GM12878 (cell line): ENCODE results near the gene MGLL. TPM values are rescaled to one million over a fixed set of nuclear protein-coding genes. Genes with fewer than 3 reads are reported as not detected.
A peak's percentile ranks its signal among the peaks of the same experiment; 100 is the strongest.

Experiments used
- BRCA1 ChIP-seq: IDR thresholded peaks from 2 replicates; pipeline ENCODE4 v1.6.1; 2011; ENCODE audit warnings: low read depth, low read length, improper control_type of control experiment
- CBFB ChIP-seq: IDR thresholded peaks from 2 replicates; pipeline ENCODE4 v1.6.1; 2016; ENCODE audit warnings: antibody characterized with exemption, low read depth
- CHD4 ChIP-seq: fragments of 200-600 bp; sonication (generic); IDR thresholded peaks from 2 replicates; pipeline ENCODE4 v1.6.1; 2016; ENCODE audit warnings: mild to moderate bottlenecking
- MYB ChIP-seq: fragments of 150-350 bp; IDR thresholded peaks from 2 replicates; pipeline ENCODE4 v1.6.1; 2014; ENCODE audit warnings: mild to moderate bottlenecking, low read depth, low read length, borderline replicate concordance
- MYC ChIP-seq: IDR thresholded peaks from 2 replicates; pipeline ENCODE4 v1.6.1; 2011; ENCODE audit warnings: mild to moderate bottlenecking, low read length, moderate library complexity, inconsistent platforms; ENCODE audit not compliant: insufficient read depth, insufficient replicate concordance, insufficient read length, severe bottlenecking
- POLR2AphosphoS2 ChIP-seq: IDR thresholded peaks from 2 replicates; pipeline ENCODE4 v1.6.1; 2011; ENCODE audit warnings: low read depth, mild to moderate bottlenecking, low read length, improper control_type of control experiment, moderate library complexity
- RB1 ChIP-seq: fragments of 450-650 bp; formaldehyde crosslinking; IDR thresholded peaks from 2 replicates; pipeline ENCODE4 v1.6.1; 2017; ENCODE audit warnings: mild to moderate bottlenecking, borderline replicate concordance
- RELA ChIP-seq: fragments of 450-650 bp; IDR thresholded peaks from 2 replicates; pipeline ENCODE4 v1.8.0; 2014; ENCODE audit warnings: borderline replicate concordance; ENCODE audit not compliant: partially characterized antibody
- REST ChIP-seq: IDR thresholded peaks from 2 replicates; pipeline ENCODE4 v1.6.1; 2012; ENCODE audit warnings: mild to moderate bottlenecking, low read depth, low read length
- SREBF1 ChIP-seq: IDR thresholded peaks from 2 replicates; pipeline ENCODE4 v1.6.1; 2012; ENCODE audit warnings: mild to moderate bottlenecking, low read length
- YY1 ChIP-seq: IDR thresholded peaks from 2 replicates; pipeline ENCODE4 v1.6.1; 2011; ENCODE audit warnings: low read depth, mild to moderate bottlenecking, low read length
- ZBED1 ChIP-seq: IDR thresholded peaks from 2 replicates; pipeline ENCODE4 v1.6.1; 2016; ENCODE audit warnings: borderline replicate concordance
- ZNF622 ChIP-seq: fragments of 450-650 bp; IDR thresholded peaks from 2 replicates; pipeline ENCODE4 v1.6.1; 2017; ENCODE audit warnings: mild to moderate bottlenecking, inconsistent platforms
- ZSCAN29 ChIP-seq: fragments of 450-650 bp; IDR thresholded peaks from 2 replicates; pipeline ENCODE4 v1.6.1; 2017; ENCODE audit warnings: mild to moderate bottlenecking, moderate library complexity
- polyA plus RNA-seq, 11 experiments: library from polyadenylated mRNA; depleted of rRNA in 4 of 11; unstranded in 6 of 11; stranded (reverse) in 5 of 11; fragments of >200 nt; fragmentation: Nextera tagmentation in 4 of 11; fragmentation: Illumina TruSeq in 1 of 11; extraction: Ambion mirVana in 4 of 11; extraction: Trizol in 1 of 11; gene quantifications; 1 replicate in 1 of 11; 2 replicates in 10 of 11; pipeline versions ENCODE4 v1.2.1 to v1.2.3, GENCODE V29; 2011 to 2016; ENCODE audit warnings: inconsistent platforms in 2 of 11, missing spikeins in 2 of 11, low read depth in 1 of 11
- total RNA-seq, 4 experiments: library from RNA; depleted of rRNA in 3 of 4; stranded (reverse); fragments of >200 nt in 3 of 4; fragmentation: Illumina TruSeq in 1 of 4; extraction: Trizol in 1 of 4; gene quantifications; 2 replicates each; pipeline versions ENCODE4 v1.2.1 to v1.2.3, GENCODE V29; 2013 to 2021
- TF ChIP-seq, protein P1 (sequence below): fragments of 450-650 bp; IDR thresholded peaks from 2 replicates; pipeline ENCODE4 v1.6.1; 2018; ENCODE audit warnings: mild to moderate bottlenecking, low read depth, moderate library complexity; ENCODE audit not compliant: partially characterized antibody
- TF ChIP-seq, protein P2 (sequence below): fragments of 150-350 bp; IDR thresholded peaks from 2 replicates; pipeline ENCODE4 v1.6.1; 2014; ENCODE audit warnings: mild to moderate bottlenecking, low read depth, low read length
- TF ChIP-seq, protein P3 (sequence below): IDR thresholded peaks from 2 replicates; pipeline ENCODE4 v1.6.1; 2012; ENCODE audit warnings: improper control_type of control experiment, low read depth, low read length; ENCODE audit not compliant: insufficient replicate concordance

MGLL gene
- total and polyA plus RNA-seq, 10 of the 15 experiments (the other 5 are each of a cell fraction or from before 2014, with no cell fraction given), result 44.9 to 177 (median 72.9) TPM

- no peak for TF ChIP-seq REST
- no peak for TF ChIP-seq SREBF1
- TF ChIP-seq, protein P1, sequence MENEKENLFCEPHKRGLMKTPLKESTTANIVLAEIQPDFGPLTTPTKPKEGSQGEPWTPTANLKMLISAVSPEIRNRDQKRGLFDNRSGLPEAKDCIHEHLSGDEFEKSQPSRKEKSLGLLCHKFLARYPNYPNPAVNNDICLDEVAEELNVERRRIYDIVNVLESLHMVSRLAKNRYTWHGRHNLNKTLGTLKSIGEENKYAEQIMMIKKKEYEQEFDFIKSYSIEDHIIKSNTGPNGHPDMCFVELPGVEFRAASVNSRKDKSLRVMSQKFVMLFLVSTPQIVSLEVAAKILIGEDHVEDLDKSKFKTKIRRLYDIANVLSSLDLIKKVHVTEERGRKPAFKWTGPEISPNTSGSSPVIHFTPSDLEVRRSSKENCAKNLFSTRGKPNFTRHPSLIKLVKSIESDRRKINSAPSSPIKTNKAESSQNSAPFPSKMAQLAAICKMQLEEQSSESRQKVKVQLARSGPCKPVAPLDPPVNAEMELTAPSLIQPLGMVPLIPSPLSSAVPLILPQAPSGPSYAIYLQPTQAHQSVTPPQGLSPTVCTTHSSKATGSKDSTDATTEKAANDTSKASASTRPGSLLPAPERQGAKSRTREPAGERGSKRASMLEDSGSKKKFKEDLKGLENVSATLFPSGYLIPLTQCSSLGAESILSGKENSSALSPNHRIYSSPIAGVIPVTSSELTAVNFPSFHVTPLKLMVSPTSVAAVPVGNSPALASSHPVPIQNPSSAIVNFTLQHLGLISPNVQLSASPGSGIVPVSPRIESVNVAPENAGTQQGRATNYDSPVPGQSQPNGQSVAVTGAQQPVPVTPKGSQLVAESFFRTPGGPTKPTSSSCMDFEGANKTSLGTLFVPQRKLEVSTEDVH, result no peak
- TF ChIP-seq ZSCAN29, result no peak
- no peak for TF ChIP-seq ZNF622
- no peak for TF ChIP-seq MYC
- no peak for TF ChIP-seq YY1
- TF ChIP-seq, protein P2, sequence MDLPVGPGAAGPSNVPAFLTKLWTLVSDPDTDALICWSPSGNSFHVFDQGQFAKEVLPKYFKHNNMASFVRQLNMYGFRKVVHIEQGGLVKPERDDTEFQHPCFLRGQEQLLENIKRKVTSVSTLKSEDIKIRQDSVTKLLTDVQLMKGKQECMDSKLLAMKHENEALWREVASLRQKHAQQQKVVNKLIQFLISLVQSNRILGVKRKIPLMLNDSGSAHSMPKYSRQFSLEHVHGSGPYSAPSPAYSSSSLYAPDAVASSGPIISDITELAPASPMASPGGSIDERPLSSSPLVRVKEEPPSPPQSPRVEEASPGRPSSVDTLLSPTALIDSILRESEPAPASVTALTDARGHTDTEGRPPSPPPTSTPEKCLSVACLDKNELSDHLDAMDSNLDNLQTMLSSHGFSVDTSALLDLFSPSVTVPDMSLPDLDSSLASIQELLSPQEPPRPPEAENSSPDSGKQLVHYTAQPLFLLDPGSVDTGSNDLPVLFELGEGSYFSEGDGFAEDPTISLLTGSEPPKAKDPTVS, result no peak
- no peak for TF ChIP-seq RELA
- TF ChIP-seq MYB, result no peak
- TF ChIP-seq, protein P3, sequence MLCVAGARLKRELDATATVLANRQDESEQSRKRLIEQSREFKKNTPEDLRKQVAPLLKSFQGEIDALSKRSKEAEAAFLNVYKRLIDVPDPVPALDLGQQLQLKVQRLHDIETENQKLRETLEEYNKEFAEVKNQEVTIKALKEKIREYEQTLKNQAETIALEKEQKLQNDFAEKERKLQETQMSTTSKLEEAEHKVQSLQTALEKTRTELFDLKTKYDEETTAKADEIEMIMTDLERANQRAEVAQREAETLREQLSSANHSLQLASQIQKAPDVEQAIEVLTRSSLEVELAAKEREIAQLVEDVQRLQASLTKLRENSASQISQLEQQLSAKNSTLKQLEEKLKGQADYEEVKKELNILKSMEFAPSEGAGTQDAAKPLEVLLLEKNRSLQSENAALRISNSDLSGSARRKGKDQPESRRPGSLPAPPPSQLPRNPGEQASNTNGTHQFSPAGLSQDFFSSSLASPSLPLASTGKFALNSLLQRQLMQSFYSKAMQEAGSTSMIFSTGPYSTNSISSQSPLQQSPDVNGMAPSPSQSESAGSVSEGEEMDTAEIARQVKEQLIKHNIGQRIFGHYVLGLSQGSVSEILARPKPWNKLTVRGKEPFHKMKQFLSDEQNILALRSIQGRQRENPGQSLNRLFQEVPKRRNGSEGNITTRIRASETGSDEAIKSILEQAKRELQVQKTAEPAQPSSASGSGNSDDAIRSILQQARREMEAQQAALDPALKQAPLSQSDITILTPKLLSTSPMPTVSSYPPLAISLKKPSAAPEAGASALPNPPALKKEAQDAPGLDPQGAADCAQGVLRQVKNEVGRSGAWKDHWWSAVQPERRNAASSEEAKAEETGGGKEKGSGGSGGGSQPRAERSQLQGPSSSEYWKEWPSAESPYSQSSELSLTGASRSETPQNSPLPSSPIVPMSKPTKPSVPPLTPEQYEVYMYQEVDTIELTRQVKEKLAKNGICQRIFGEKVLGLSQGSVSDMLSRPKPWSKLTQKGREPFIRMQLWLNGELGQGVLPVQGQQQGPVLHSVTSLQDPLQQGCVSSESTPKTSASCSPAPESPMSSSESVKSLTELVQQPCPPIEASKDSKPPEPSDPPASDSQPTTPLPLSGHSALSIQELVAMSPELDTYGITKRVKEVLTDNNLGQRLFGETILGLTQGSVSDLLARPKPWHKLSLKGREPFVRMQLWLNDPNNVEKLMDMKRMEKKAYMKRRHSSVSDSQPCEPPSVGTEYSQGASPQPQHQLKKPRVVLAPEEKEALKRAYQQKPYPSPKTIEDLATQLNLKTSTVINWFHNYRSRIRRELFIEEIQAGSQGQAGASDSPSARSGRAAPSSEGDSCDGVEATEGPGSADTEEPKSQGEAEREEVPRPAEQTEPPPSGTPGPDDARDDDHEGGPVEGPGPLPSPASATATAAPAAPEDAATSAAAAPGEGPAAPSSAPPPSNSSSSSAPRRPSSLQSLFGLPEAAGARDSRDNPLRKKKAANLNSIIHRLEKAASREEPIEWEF, result no peak
- TF ChIP-seq RB1, result no peak
- TF ChIP-seq CBFB, result peak; percentile 37; the same call in 1 of the 2 replicates
- TF ChIP-seq POLR2AphosphoS2, result no peak
- no peak for TF ChIP-seq ZBED1
- no peak for TF ChIP-seq CHD4
- TF ChIP-seq BRCA1, result no peak
Measured at GRCh38 chr3:127775398-127776109, 46.8 kb downstream of the MGLL start (continued).
